HepG2 (cell line): ENCODE results near the gene PRDX2. TPM values are rescaled to one million over a fixed set of nuclear protein-coding genes. Genes with fewer than 3 reads are reported as not detected.

Source experiments
- ATF7-NPFF ChIP-seq: sonication (generic); formaldehyde crosslinking; IDR thresholded peaks from 2 replicates; pipeline ENCODE4 v1.8.1; 2023; ENCODE audit warnings: mild to moderate bottlenecking, low read depth, missing genetic modification reagents, moderate library complexity
- HMG20A ChIP-seq: IDR thresholded peaks from 2 replicates; pipeline ENCODE4 v1.6.1; 2016; ENCODE audit warnings: borderline replicate concordance
- HNRNPLL ChIP-seq: fragments of 200-400 bp; formaldehyde crosslinking; IDR thresholded peaks from 2 replicates; pipeline ENCODE4 v1.6.1; 2017; ENCODE audit warnings: mild to moderate bottlenecking, low read depth, low read length; ENCODE audit not compliant: poor library complexity, severe bottlenecking
- ISX ChIP-seq: sonication (generic); formaldehyde crosslinking; conservative IDR thresholded peaks from 2 replicates; pipeline ENCODE4 v1.5.0; 2020; ENCODE audit warnings: missing genetic modification reagents
- SETDB1 ChIP-seq: sonication (generic); formaldehyde crosslinking; IDR thresholded peaks from 2 replicates; pipeline ENCODE4 v1.5.1; 2020; ENCODE audit warnings: missing genetic modification reagents, mild to moderate bottlenecking, borderline replicate concordance
- SMARCC2 ChIP-seq: fragments of 450-650 bp; IDR thresholded peaks from 2 replicates; pipeline ENCODE4 v1.6.1; 2017; ENCODE audit warnings: antibody characterized with exemption, mild to moderate bottlenecking
- SP140L ChIP-seq: sonication (generic); formaldehyde crosslinking; IDR thresholded peaks from 2 replicates; pipeline ENCODE4 v1.4.0; 2020; ENCODE audit warnings: missing genetic modification reagents, borderline replicate concordance
- STAT5B ChIP-seq: sonication (generic); formaldehyde crosslinking; IDR thresholded peaks from 2 replicates; pipeline ENCODE4 v1.4.0; 2020; ENCODE audit warnings: missing genetic modification reagents
- TSC22D2 ChIP-seq: sonication (generic); formaldehyde crosslinking; IDR thresholded peaks from 2 replicates; pipeline ENCODE4 v1.5.1; 2020; ENCODE audit warnings: missing genetic modification reagents, mild to moderate bottlenecking, borderline replicate concordance
- ZFP41 ChIP-seq: sonication (generic); formaldehyde crosslinking; IDR thresholded peaks from 2 replicates; pipeline ENCODE4 v1.4.0; 2020; ENCODE audit warnings: mild to moderate bottlenecking, missing genetic modification reagents, borderline replicate concordance
- ZNF33B ChIP-seq: sonication (generic); formaldehyde crosslinking; IDR thresholded peaks from 2 replicates; pipeline ENCODE4 v1.5.1; 2020; ENCODE audit warnings: mild to moderate bottlenecking, missing genetic modification reagents
- polyA plus RNA-seq, 8 experiments: library from polyadenylated mRNA; depleted of rRNA in 3 of 8; stranded (reverse) in 7 of 8; unstranded in 1 of 8; fragments of >200 nt; fragmentation: Illumina TruSeq in 4 of 8; extraction: Trizol in 4 of 8; gene quantifications; 2 replicates each; pipeline versions ENCODE4 v1.2.1 to v1.2.3, GENCODE V29; 2011 to 2016; ENCODE audit warnings: low read depth in 4 of 8, missing spikeins in 1 of 8, mixed read lengths in 1 of 8; ENCODE audit not compliant: insufficient read depth in 1 of 8
- total RNA-seq, 5 experiments: library from RNA; depleted of rRNA; stranded (reverse); fragments of >200 nt; fragmentation: Illumina TruSeq; extraction: Trizol; gene quantifications; 2 replicates each; pipeline ENCODE4 v1.2.3, GENCODE V29; 2016; ENCODE audit warnings: low read depth in 1 of 5
- TF ChIP-seq, protein P1 (sequence below): sonication (generic); formaldehyde crosslinking; IDR thresholded peaks from 2 replicates; pipeline ENCODE4 v1.9.0; 2021; ENCODE audit warnings: mild to moderate bottlenecking, missing genetic modification reagents
- TF ChIP-seq, protein P2 (sequence below): IDR thresholded peaks from 2 replicates; pipeline ENCODE4 v1.6.1; 2016; ENCODE audit warnings: mild to moderate bottlenecking, missing biosample characterization, missing genetic modification reagents
- TF ChIP-seq, protein P3 (sequence below): IDR thresholded peaks from 2 replicates; pipeline ENCODE4 v1.6.1; 2016; ENCODE audit warnings: missing biosample characterization, missing genetic modification reagents, low read depth
- TF ChIP-seq, protein P4 (sequence below): sonication (generic); formaldehyde crosslinking; IDR thresholded peaks from 2 replicates; pipeline ENCODE4 v1.4.0; 2020; ENCODE audit warnings: missing genetic modification reagents, mild to moderate bottlenecking, borderline replicate concordance
- TF ChIP-seq, protein P5 (sequence below): sonication (generic); formaldehyde crosslinking; conservative IDR thresholded peaks from 2 replicates; pipeline ENCODE4 v1.4.0; 2020; ENCODE audit warnings: missing genetic modification reagents

Gene PRDX2
- total and polyA plus RNA-seq, 2 of the 13 experiments (the other 11 are each of a cell fraction or from before 2014, with no cell fraction given) = 218 to 381 TPM

DNA sequence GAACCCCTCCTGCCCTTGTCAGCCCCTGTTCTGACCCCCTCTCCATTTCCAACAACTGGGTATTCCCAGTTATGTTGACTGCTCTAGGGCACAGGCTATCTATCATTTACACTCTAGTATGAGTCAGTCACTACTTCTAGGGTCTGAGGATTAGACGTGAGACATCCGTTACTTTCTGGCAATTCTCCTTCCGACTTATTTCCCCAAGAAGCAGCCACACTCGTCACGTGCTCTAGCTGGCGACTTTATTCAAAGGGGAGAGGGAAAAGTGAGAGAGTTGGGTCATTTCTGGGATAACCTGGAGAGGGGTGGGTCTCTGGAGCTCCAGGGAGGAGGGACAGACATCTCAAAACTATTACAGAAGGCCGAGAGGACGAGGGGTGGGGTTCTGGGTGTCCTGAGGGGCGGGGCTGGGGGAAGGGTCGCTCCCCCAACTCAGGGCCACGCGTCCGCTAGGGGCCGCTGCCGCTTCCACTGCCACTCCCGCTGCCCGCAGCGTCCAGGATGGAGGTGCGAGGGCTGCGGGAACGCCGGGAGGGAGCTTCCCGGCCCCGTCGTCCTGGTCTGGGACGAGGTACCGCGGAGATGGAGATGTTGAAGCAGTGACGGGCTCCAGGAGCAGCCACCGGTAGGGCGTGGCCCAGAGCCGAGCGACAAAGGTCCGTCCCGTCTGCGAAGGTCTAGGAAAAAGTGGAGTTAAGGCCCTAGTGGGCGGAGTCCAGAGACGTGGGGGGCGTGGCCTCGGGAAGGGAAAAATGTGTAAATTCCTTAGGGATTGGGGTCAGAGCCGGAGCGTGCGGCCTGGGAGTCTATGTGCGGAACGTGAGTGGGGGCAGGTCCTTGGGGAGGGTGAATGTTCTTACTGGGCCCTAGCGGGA, 23.9 kb upstream of the PRDX2 start (continued):
- TF ChIP-seq, protein P1, sequence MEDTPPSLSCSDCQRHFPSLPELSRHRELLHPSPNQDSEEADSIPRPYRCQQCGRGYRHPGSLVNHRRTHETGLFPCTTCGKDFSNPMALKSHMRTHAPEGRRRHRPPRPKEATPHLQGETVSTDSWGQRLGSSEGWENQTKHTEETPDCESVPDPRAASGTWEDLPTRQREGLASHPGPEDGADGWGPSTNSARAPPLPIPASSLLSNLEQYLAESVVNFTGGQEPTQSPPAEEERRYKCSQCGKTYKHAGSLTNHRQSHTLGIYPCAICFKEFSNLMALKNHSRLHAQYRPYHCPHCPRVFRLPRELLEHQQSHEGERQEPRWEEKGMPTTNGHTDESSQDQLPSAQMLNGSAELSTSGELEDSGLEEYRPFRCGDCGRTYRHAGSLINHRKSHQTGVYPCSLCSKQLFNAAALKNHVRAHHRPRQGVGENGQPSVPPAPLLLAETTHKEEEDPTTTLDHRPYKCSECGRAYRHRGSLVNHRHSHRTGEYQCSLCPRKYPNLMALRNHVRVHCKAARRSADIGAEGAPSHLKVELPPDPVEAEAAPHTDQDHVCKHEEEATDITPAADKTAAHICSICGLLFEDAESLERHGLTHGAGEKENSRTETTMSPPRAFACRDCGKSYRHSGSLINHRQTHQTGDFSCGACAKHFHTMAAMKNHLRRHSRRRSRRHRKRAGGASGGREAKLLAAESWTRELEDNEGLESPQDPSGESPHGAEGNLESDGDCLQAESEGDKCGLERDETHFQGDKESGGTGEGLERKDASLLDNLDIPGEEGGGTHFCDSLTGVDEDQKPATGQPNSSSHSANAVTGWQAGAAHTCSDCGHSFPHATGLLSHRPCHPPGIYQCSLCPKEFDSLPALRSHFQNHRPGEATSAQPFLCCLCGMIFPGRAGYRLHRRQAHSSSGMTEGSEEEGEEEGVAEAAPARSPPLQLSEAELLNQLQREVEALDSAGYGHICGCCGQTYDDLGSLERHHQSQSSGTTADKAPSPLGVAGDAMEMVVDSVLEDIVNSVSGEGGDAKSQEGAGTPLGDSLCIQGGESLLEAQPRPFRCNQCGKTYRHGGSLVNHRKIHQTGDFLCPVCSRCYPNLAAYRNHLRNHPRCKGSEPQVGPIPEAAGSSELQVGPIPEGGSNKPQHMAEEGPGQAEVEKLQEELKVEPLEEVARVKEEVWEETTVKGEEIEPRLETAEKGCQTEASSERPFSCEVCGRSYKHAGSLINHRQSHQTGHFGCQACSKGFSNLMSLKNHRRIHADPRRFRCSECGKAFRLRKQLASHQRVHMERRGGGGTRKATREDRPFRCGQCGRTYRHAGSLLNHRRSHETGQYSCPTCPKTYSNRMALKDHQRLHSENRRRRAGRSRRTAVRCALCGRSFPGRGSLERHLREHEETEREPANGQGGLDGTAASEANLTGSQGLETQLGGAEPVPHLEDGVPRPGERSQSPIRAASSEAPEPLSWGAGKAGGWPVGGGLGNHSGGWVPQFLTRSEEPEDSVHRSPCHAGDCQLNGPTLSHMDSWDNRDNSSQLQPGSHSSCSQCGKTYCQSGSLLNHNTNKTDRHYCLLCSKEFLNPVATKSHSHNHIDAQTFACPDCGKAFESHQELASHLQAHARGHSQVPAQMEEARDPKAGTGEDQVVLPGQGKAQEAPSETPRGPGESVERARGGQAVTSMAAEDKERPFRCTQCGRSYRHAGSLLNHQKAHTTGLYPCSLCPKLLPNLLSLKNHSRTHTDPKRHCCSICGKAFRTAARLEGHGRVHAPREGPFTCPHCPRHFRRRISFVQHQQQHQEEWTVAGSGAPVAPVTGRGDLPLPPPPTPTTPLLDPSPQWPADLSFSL = no peak
- TF ChIP-seq HNRNPLL (peak; percentile 63), TSC22D2 (no peak), HMG20A (no peak), SP140L (no peak), STAT5B (no peak), ZFP41 (CRISPR knock-in tag) (no peak), ATF7-NPFF (no peak), SMARCC2 (no peak), ISX (no peak), SETDB1 (CRISPR knock-in tag) (no peak), ZNF33B (CRISPR knock-in tag) (no peak)
- TF ChIP-seq, protein P2, sequence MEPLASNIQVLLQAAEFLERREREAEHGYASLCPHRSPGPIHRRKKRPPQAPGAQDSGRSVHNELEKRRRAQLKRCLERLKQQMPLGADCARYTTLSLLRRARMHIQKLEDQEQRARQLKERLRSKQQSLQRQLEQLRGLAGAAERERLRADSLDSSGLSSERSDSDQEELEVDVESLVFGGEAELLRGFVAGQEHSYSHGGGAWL (CRISPR knock-in tag) = 0 out of 2 replicates have a peak, but pooled peaks have one; percentile 67
- TF ChIP-seq, protein P3, sequence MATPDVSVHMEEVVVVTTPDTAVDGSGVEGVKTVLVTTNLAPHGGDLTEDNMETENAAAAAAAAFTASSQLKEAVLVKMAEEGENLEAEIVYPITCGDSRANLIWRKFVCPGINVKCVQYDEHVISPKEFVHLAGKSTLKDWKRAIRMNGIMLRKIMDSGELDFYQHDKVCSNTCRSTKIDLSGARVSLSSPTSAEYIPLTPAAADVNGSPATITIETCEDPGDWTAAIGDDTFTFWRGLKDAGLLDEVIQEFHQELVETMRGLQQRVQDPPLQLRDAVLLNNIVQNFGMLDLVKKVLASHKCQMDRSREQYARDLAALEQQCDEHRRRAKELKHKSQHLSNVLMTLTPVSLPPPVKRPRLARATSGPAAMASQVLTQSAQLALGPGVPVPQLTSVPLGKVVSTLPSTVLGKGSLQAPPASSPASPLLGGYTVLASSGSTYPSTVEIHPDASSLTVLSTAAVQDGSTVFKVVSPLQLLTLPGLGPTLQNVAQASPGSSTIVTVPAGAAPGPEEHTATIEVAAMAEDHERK (CRISPR knock-in tag) = no peak
- TF ChIP-seq, protein P4, sequence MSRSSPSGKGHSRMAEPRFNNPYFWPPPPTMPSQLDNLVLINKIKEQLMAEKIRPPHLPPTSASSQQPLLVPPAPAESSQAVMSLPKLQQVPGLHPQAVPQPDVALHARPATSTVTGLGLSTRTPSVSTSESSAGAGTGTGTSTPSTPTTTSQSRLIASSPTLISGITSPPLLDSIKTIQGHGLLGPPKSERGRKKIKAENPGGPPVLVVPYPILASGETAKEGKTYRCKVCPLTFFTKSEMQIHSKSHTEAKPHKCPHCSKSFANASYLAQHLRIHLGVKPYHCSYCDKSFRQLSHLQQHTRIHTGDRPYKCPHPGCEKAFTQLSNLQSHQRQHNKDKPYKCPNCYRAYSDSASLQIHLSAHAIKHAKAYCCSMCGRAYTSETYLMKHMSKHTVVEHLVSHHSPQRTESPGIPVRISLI = no peak
- TF ChIP-seq, protein P5, sequence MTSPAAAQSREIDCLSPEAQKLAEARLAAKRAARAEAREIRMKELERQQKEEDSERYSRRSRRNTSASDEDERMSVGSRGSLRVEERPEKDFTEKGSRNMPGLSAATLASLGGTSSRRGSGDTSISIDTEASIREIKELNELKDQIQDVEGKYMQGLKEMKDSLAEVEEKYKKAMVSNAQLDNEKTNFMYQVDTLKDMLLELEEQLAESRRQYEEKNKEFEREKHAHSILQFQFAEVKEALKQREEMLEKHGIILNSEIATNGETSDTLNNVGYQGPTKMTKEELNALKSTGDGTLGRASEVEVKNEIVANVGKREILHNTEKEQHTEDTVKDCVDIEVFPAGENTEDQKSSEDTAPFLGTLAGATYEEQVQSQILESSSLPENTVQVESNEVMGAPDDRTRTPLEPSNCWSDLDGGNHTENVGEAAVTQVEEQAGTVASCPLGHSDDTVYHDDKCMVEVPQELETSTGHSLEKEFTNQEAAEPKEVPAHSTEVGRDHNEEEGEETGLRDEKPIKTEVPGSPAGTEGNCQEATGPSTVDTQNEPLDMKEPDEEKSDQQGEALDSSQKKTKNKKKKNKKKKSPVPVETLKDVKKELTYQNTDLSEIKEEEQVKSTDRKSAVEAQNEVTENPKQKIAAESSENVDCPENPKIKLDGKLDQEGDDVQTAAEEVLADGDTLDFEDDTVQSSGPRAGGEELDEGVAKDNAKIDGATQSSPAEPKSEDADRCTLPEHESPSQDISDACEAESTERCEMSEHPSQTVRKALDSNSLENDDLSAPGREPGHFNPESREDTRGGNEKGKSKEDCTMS (CRISPR knock-in tag) = no peak
